Mesendoderm (in vitro differentiated cells): ENCODE measurements around the gene KLHL42. TPM values are rescaled to one million over a fixed set of nuclear protein-coding genes. Genes with fewer than 3 reads are reported as not detected.
"Not testable (repeated sequence)": the region's sequence is repeated elsewhere in the genome, so short reads cannot be mapped to it uniquely, and the experiment has no call there.

Experiments used
- DNase-seq: peaks from one replicate; pipeline ENCODE4 v3.0.0; 2013
- H2AK5ac ChIP-seq: 2 replicates; pipeline ENCODE4 v1.6.1; 2013; ENCODE audit warnings: low read length, inconsistent platforms
- H2BK120ac ChIP-seq: 2 replicates; pipeline ENCODE4 v1.6.1; 2013; ENCODE audit warnings: low read depth, mild to moderate bottlenecking, low read length, moderate library complexity, mixed read lengths
- H2BK15ac ChIP-seq: replicated peaks from 2 replicates; pipeline ENCODE4 v1.6.1; 2013; ENCODE audit warnings: low read depth, mild to moderate bottlenecking, moderate library complexity
- H2BK5ac ChIP-seq: 2 replicates; pipeline ENCODE4 v1.6.1; 2013; ENCODE audit warnings: low read length, inconsistent platforms
- H3K18ac ChIP-seq: 2 replicates; pipeline ENCODE4 v1.6.1; 2013; ENCODE audit warnings: mild to moderate bottlenecking, low read length, mixed read lengths
- H3K23ac ChIP-seq: one replicate; pipeline ENCODE4 v1.6.1; 2013; ENCODE audit warnings: low read length
- H3K27ac ChIP-seq: 2 replicates; pipeline ENCODE4 v1.5.1; 2013; ENCODE audit warnings: low read depth, mild to moderate bottlenecking, inconsistent platforms, low read length, moderate library complexity
- H3K27me3 ChIP-seq: 2 replicates; pipeline ENCODE4 v1.6.1; 2013; ENCODE audit warnings: low read length, control low read depth, mild to moderate bottlenecking, inconsistent platforms; ENCODE audit not compliant: insufficient read depth, poor library complexity
- H3K36me3 ChIP-seq: 2 replicates; pipeline ENCODE4 v1.6.1; 2013; ENCODE audit warnings: low read length, inconsistent platforms; ENCODE audit not compliant: control insufficient read depth, insufficient read depth
- H3K4ac ChIP-seq: one replicate; pipeline ENCODE4 v1.6.1; 2013; ENCODE audit warnings: low read depth, mild to moderate bottlenecking, low read length, moderate library complexity
- H3K4me1 ChIP-seq: 2 replicates; pipeline ENCODE4 v1.6.1; 2013; ENCODE audit warnings: low read depth, low read length, inconsistent platforms; ENCODE audit not compliant: control insufficient read depth
- H3K4me2 ChIP-seq: 2 replicates; pipeline ENCODE4 v1.6.1; 2013; ENCODE audit warnings: low read length
- H3K4me3 ChIP-seq: 2 replicates; pipeline ENCODE4 v1.5.1; 2013; ENCODE audit warnings: mild to moderate bottlenecking, low read length
- H3K56ac ChIP-seq: one replicate; pipeline ENCODE4 v1.6.1; 2013; ENCODE audit warnings: low read length
- H3K79me1 ChIP-seq: 2 replicates; pipeline ENCODE4 v1.6.1; 2013; ENCODE audit warnings: low read length, inconsistent platforms
- H3K79me2 ChIP-seq: 2 replicates; pipeline ENCODE4 v1.6.1; 2013; ENCODE audit warnings: mild to moderate bottlenecking, low read length; ENCODE audit not compliant: control insufficient read depth, insufficient read depth
- H3K9ac ChIP-seq: 2 replicates; pipeline ENCODE4 v1.6.1; 2013; ENCODE audit warnings: low read length, inconsistent platforms
- H4K5ac ChIP-seq: one replicate; pipeline ENCODE4 v1.6.1; 2013; ENCODE audit warnings: low read length
- H4K8ac ChIP-seq: one replicate; pipeline ENCODE4 v1.6.1; 2013; ENCODE audit warnings: low read depth, mild to moderate bottlenecking, control low read depth, low read length, moderate library complexity
- WGBS: extraction: QIAGEN DNeasy Blood & Tissue Kit; methylation state at CpG from one replicate; pipeline ENCODE4 v1.1.7; 2013; ENCODE audit warnings: low lambda C conversion rate, missing lambda C conversion rate; ENCODE audit not compliant: insufficient coverage; ENCODE audit errors: extremely low coverage; 5-methylcytosine and 5-hydroxymethylcytosine counted together
- polyA plus RNA-seq, 2 experiments: library from polyadenylated mRNA; stranded (reverse); fragments of 200-250 nt; gene quantifications; one replicate each; pipeline ENCODE4 v1.2.3, GENCODE V29; 2013

Gene KLHL42, protein sequence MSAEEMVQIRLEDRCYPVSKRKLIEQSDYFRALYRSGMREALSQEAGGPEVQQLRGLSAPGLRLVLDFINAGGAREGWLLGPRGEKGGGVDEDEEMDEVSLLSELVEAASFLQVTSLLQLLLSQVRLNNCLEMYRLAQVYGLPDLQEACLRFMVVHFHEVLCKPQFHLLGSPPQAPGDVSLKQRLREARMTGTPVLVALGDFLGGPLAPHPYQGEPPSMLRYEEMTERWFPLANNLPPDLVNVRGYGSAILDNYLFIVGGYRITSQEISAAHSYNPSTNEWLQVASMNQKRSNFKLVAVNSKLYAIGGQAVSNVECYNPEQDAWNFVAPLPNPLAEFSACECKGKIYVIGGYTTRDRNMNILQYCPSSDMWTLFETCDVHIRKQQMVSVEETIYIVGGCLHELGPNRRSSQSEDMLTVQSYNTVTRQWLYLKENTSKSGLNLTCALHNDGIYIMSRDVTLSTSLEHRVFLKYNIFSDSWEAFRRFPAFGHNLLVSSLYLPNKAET
- polyA plus RNA-seq (2013, experiment 1 of 2): 17.1 TPM
- polyA plus RNA-seq (2013, experiment 2 of 2): 17.4 TPM

DNA sequence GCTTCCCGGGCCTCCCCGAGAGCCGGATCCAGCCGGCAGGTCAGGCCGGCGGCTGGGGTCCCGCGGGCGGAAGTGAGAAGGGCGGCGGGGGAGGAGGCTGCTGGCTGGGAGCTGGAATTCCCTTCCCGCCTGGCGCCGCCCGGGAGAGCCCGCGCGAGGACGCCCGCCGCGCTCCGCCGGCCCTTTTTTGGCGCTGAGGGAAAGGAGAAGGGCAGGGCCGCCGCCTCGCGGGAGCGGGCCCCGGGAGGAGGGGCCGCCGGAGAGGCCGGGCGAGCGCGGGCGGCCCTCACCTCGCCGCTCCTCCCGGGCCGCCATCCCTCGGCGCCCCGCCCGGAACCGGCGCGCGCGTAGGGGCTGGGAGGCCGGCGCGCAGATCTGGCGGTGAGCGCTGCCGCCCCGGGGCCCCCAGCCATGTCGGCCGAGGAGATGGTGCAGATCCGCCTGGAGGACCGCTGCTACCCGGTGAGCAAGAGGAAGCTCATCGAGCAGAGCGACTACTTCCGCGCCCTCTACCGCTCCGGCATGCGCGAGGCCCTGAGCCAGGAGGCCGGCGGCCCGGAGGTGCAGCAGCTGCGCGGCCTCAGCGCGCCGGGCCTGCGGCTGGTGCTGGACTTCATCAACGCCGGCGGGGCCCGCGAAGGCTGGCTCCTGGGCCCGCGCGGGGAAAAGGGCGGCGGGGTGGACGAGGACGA, at the start of gene KLHL42, which contains the start of gene MANSC4:
TSS of gene KLHL42 (plus strand) at position 314 of the 692 bp plus-strand sequence. CDS start at position 412, 98 bp downstream.
TSS of gene MANSC4 (minus strand) at position 317 of the 692 bp plus-strand sequence. CDS start 8,960 bp downstream, outside the sequence.
- H3K36me3 ChIP-seq: no peaks in the 10 kb centered on the region
- peaks cover 22% of the 10 kb centered on the region for H3K79me2 ChIP-seq
- peaks cover 5% of the 10 kb centered on the region for H3K4me1 ChIP-seq
- no peaks in the 10 kb centered on the region for H3K27me3 ChIP-seq
- peak; percentile 87 for DNase-seq
- no peak within 1 kb of the TSS for H2AK5ac ChIP-seq
- H3K79me1 ChIP-seq: peaks cover 5% of the 10 kb centered on the region
- no peak within 1 kb of the TSS for H2BK15ac ChIP-seq
- H3K18ac ChIP-seq: peak within 1 kb of the TSS; percentile 62
- H3K27ac ChIP-seq: peak within 1 kb of the TSS; percentile 92
- no peak within 1 kb of the TSS for H2BK120ac ChIP-seq
- H4K8ac ChIP-seq: no peak within 1 kb of the TSS
- H2BK5ac ChIP-seq: peak within 1 kb of the TSS; percentile 74
- H4K5ac ChIP-seq: no peak within 1 kb of the TSS
- peak within 1 kb of the TSS; percentile 69 for H3K4me3 ChIP-seq
- H3K56ac ChIP-seq: peak within 1 kb of the TSS; percentile 99
- peak within 1 kb of the TSS; percentile 82 for H3K4me2 ChIP-seq
- no CpG with 5 or more reads among the region's 92 CpGs for WGBS
- H3K23ac ChIP-seq: peak within 1 kb of the TSS; percentile 59
- H3K9ac ChIP-seq: peak within 1 kb of the TSS; percentile 85
- H3K4ac ChIP-seq: peak within 1 kb of the TSS; percentile 95

DNA sequence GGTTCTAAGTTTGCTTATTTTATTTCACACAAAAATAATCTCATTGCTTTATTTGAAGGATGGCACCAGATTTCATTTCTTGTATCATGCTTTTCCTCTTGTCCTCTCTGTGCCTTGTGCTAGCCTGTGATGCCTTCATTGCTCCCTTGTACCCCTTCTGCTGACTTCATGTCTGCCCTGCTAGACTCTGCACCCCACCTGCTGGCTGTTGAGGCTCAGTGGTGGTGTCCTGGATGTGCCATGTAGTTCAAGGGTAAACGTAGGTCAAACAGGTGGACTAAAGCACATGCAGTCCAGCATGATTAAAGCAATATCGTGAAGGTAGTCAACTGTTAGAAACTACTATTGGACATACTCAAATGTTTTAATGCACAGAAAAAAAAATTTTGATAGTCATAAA, 47.8 kb upstream of the KLHL42 start:
- no peaks in the 10 kb centered on the region for H3K79me2 ChIP-seq
- no peak overlapping the region for H3K18ac ChIP-seq
- H3K27me3 ChIP-seq: no peaks in the 10 kb centered on the region
- no peak overlapping the region for H3K56ac ChIP-seq
- H2BK5ac ChIP-seq: no peak overlapping the region
- no peak overlapping the region for H3K27ac ChIP-seq
- H4K8ac ChIP-seq: no peak overlapping the region
- H3K4me2 ChIP-seq: no peak overlapping the region
- H3K9ac ChIP-seq: no peak overlapping the region
- H3K4ac ChIP-seq: no peak overlapping the region
- H3K36me3 ChIP-seq: no peaks in the 10 kb centered on the region
- no peak overlapping the region for H4K5ac ChIP-seq
- no peak overlapping the region for H3K4me3 ChIP-seq
- H3K23ac ChIP-seq: no peak overlapping the region
- peak; percentile 61 for DNase-seq
- no peak overlapping the region for H2BK120ac ChIP-seq
- no peak overlapping the region for H2AK5ac ChIP-seq
- H3K79me1 ChIP-seq: no peaks in the 10 kb centered on the region
- no CpG with 5 or more reads among the region's 2 CpGs for WGBS
- no peak overlapping the region for H2BK15ac ChIP-seq
- no peaks in the 10 kb centered on the region for H3K4me1 ChIP-seq

DNA sequence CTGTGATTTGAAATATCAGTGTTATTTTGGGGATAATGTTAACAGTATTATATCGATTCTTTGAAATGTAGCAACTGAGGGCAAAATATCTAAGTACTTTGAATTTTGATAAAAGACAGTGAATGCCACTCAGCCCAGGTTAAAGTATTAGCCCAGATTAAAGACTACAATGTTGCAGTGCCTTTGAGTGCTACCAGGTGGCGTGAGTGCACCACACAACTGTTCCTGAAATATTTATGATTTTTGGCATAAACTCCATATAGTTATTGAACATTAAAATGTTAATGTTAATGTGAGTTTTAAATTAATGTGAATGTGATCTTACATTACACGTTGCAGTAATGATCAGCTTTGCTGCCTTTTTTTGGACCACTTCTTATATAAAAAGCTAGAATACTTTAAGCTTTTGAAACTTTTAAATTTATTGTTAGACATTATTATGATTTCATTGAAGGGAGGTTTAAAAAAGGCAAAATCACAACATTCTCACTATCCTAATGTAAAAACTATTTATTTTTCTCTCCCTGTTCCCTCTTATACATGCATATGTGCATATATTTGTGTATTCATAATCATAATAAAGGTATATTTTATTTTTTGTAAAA, 46.9 kb upstream of the KLHL42 start:
- H3K79me1 ChIP-seq: no peaks in the 10 kb centered on the region
- WGBS: no CpG with 5 or more reads among the region's 3 CpGs
- peak; percentile 13 for DNase-seq
- no peak overlapping the region for H3K4ac ChIP-seq
- no peak overlapping the region for H3K4me3 ChIP-seq
- no peak overlapping the region for H3K4me2 ChIP-seq
- H2BK15ac ChIP-seq: no peak overlapping the region
- no peak overlapping the region for H2AK5ac ChIP-seq
- no peak overlapping the region for H3K18ac ChIP-seq
- no peaks in the 10 kb centered on the region for H3K79me2 ChIP-seq
- no peak overlapping the region for H2BK120ac ChIP-seq
- no peak overlapping the region for H2BK5ac ChIP-seq
- no peak overlapping the region for H3K9ac ChIP-seq
- H3K23ac ChIP-seq: no peak overlapping the region
- H3K56ac ChIP-seq: no peak overlapping the region
- no peaks in the 10 kb centered on the region for H3K36me3 ChIP-seq
- H4K5ac ChIP-seq: no peak overlapping the region
- H3K27me3 ChIP-seq: no peaks in the 10 kb centered on the region
- no peak overlapping the region for H4K8ac ChIP-seq
- H3K4me1 ChIP-seq: no peaks in the 10 kb centered on the region
- H3K27ac ChIP-seq: no peak overlapping the region

DNA sequence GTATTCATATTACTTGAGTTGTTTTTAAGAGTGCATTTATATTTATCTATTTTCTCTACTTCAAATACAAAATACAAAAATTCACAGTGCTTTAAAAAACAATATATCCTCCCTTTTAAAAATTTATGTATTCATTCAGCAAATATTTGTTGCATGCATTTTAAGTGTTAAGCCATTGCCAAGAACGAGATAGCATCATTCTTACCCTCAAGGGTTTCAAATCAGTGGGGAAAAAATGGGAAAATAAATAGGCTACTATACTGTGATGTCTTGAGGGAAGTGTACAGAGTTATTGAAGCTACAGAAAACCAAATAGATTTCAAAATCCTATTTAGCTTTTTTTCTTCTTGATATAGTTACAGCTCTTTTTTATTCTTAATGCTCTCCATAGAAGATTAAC, 46.2 kb upstream of the KLHL42 start:
- H2BK120ac ChIP-seq: no peak overlapping the region
- no peaks in the 10 kb centered on the region for H3K79me2 ChIP-seq
- no peak overlapping the region for H3K4ac ChIP-seq
- H3K79me1 ChIP-seq: no peaks in the 10 kb centered on the region
- H4K5ac ChIP-seq: no peak overlapping the region
- no peak for DNase-seq
- H3K23ac ChIP-seq: no peak overlapping the region
- no peak overlapping the region for H2AK5ac ChIP-seq
- H3K9ac ChIP-seq: no peak overlapping the region
- no peak overlapping the region for H3K27ac ChIP-seq
- no peaks in the 10 kb centered on the region for H3K27me3 ChIP-seq
- no peak overlapping the region for H2BK15ac ChIP-seq
- no peaks in the 10 kb centered on the region for H3K36me3 ChIP-seq
- H3K18ac ChIP-seq: no peak overlapping the region
- no peak overlapping the region for H2BK5ac ChIP-seq
- WGBS: no CpG with 5 or more reads among the region's 1 CpG
- H3K56ac ChIP-seq: no peak overlapping the region
- H4K8ac ChIP-seq: no peak overlapping the region
- no peaks in the 10 kb centered on the region for H3K4me1 ChIP-seq
- no peak overlapping the region for H3K4me3 ChIP-seq
- H3K4me2 ChIP-seq: no peak overlapping the region

DNA sequence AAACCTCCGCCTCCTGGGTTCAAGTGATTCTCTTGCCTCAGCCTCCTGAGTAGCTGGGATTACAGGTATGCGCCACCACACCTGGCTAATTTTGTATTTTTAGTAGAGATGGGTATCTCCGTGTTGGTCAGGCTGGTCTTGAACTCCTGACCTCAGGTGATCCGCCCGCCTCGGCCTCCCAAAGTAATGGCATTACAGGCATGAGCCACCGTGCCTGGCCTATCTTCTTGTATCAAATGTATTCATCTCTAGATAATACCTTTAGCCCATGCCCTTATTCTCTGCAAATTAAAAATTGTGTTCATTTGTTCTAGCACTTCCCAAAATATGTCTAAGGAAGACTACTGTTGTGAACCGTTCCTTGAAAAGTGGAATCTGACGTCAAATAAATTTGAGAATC, 45.7 kb upstream of the KLHL42 start:
- H3K27me3 ChIP-seq, H3K4me3 ChIP-seq, H3K4me2 ChIP-seq, H3K36me3 ChIP-seq, H3K56ac ChIP-seq, H3K79me2 ChIP-seq, H3K23ac ChIP-seq, H3K4ac ChIP-seq, H4K8ac ChIP-seq, H3K79me1 ChIP-seq, H2AK5ac ChIP-seq, H3K27ac ChIP-seq, H3K9ac ChIP-seq, H2BK5ac ChIP-seq, H2BK120ac ChIP-seq, H3K18ac ChIP-seq, H3K4me1 ChIP-seq, H4K5ac ChIP-seq, DNase-seq, H2BK15ac ChIP-seq: not testable (repeated sequence)
- no CpG with 5 or more reads among the region's 9 CpGs for WGBS
